Cardiac atrium fibroblast (primary cell): ENCODE data around the gene TRIM49D2. TPM values are rescaled to one million over a fixed set of nuclear protein-coding genes. Genes with fewer than 3 reads are reported as not detected.

ENCODE experiments used
- total RNA-seq: library from RNA; depleted of rRNA; stranded (reverse); fragments of >200 nt; gene quantifications from 2 replicates; pipeline ENCODE4 v1.2.3, GENCODE V29; 2015

TRIM49D2 gene
- total RNA-seq = not detected in 2 replicates

GRCh38 chr11:89923764-89924163, at the start of gene TRIM49D2:
Gene TRIM49D2 (plus strand): TSS chr11:89924064. CDS start chr11:89926762, 2,698 bp downstream.

GRCh38 chr11:89922195-89922660, 1.6 kb upstream of the TRIM49D2 start, which contains the start of gene TRIM49D1:
Gene TRIM49D1 (minus strand): TSS chr11:89922245. CDS start chr11:89917710, 4,535 bp downstream.

GRCh38 chr11:89965737-89966136, 41.9 kb downstream of the TRIM49D2 start, which contains the start of gene TRIM64:
Gene TRIM64 (plus strand): TSS chr11:89966037. CDS start chr11:89968504, 2,467 bp downstream.

Other genes with a start within 250 kb of the TRIM49D2 start
- not detected in 2 replicates for gene TRIM77, start 213.8 kb upstream of the TRIM49D2 start, total RNA-seq
- not detected in 2 replicates for gene TRIM49, start 115.5 kb upstream of the TRIM49D2 start, total RNA-seq
- gene TRIM64B, start 45.6 kb upstream of the TRIM49D2 start, total RNA-seq = not detected in 2 replicates
- not detected in 2 replicates for gene TRIM49D1, start 1.8 kb upstream of the TRIM49D2 start, total RNA-seq
- gene TRIM64, start 42.0 kb downstream of the TRIM49D2 start, total RNA-seq = not detected in 2 replicates
- gene TRIM49C, start 107.0 kb downstream of the TRIM49D2 start, total RNA-seq = not detected in 2 replicates
- gene UBTFL1, start 161.9 kb downstream of the TRIM49D2 start, total RNA-seq = not detected in 2 replicates
- gene NAALAD2, start 210.6 kb downstream of the TRIM49D2 start, total RNA-seq = 0.65 and 0.90 TPM in 2 replicates